PFSK-1 (cell line): Measurements from ENCODE around the gene GLIS1.

ENCODE experiments used
- FOXP2 ChIP-seq: optimal IDR thresholded peaks from 2 replicates; pipeline ENCODE3; 2011; ENCODE audit warnings: borderline replicate concordance, control low read depth, inconsistent platforms; ENCODE audit not compliant: insufficient read depth; ENCODE audit errors: extremely low read length, extremely low read depth
- POLR2AphosphoS5 ChIP-seq: IDR thresholded peaks from 2 replicates; pipeline ENCODE4 v1.6.1; 2012; ENCODE audit warnings: low read depth, mild to moderate bottlenecking, control low read depth, low read length, moderate library complexity
- REST ChIP-seq, 2 experiments: IDR thresholded peaks; 2 replicates each; pipeline versions ENCODE4 v1.6.1 to v1.8.0; 2011 to 2012; ENCODE audit warnings: low read depth in 2 of 2, low read length in 2 of 2, control low read depth in 1 of 2, inconsistent platforms in 1 of 2, mild to moderate bottlenecking in 1 of 2, moderate library complexity in 1 of 2; ENCODE audit not compliant: insufficient read depth in 1 of 2
- TAF1 ChIP-seq: IDR thresholded peaks from 2 replicates; pipeline ENCODE4 v1.6.1; 2012; ENCODE audit warnings: low read length, control low read depth, borderline replicate concordance; ENCODE audit not compliant: insufficient read depth

GRCh38 chr1:53543130-53543777, 195.7 kb downstream of the GLIS1 start:
- no peak for TF ChIP-seq FOXP2
- TF ChIP-seq TAF1, result no peak
- TF ChIP-seq REST (IDR thresholded peaks at IDR 0.05; ENCODE audit: insufficient read depth in 1 of 2, low read depth in 2 of 2, low read length in 2 of 2), result no peak
- no peak for TF ChIP-seq POLR2AphosphoS5
